Large intestine (tissue), 3 donors: ENCODE results near the gene VDAC2. TPM values are rescaled to one million over a fixed set of nuclear protein-coding genes. Genes with fewer than 3 reads are reported as not detected.
"Not testable (repeated sequence)": the region's sequence is repeated elsewhere in the genome, so short reads cannot be mapped to it uniquely, and the experiment has no call there.

Experiments used
- DNase-seq, 2 donors: peaks; one replicate each; pipeline versions ENCODE4 v3.0.0 to v3.0.0-alpha.2; 2013
- H3K27ac ChIP-seq: one replicate; pipeline ENCODE4 v1.5.1; 2013; ENCODE audit warnings: low read length
- H3K27me3 ChIP-seq: 2 replicates; pipeline ENCODE4 v1.6.1; 2013; ENCODE audit warnings: low read length; ENCODE audit not compliant: control insufficient read depth, insufficient read depth
- H3K36me3 ChIP-seq: 2 replicates; pipeline ENCODE4 v1.6.1; 2013; ENCODE audit warnings: low read length; ENCODE audit not compliant: control insufficient read depth, insufficient read depth
- H3K4me1 ChIP-seq: one replicate; pipeline ENCODE4 v1.6.1; 2013; ENCODE audit warnings: low read length; ENCODE audit not compliant: control insufficient read depth, insufficient read depth
- H3K4me3 ChIP-seq: one replicate; pipeline ENCODE4 v1.5.1; 2013; ENCODE audit warnings: low read length
- H3K9me3 ChIP-seq: one replicate; pipeline ENCODE4 v1.6.1; 2013; ENCODE audit warnings: mild to moderate bottlenecking, low read depth, low read length, moderate library complexity; ENCODE audit not compliant: control insufficient read depth
- WGBS: methylation state at CpG from one replicate; pipeline ENCODE4 v1.1.5; 2013; ENCODE audit warnings: low lambda C conversion rate; ENCODE audit not compliant: insufficient coverage; 5-methylcytosine and 5-hydroxymethylcytosine counted together
- polyA plus RNA-seq: library from polyadenylated mRNA; unstranded; fragments of 120-200 nt; gene quantifications from one replicate; pipeline ENCODE4 v1.2.1, GENCODE V29; 2013

The VDAC2 gene
- polyA plus RNA-seq, 1 donor, result 189 TPM

DNA sequence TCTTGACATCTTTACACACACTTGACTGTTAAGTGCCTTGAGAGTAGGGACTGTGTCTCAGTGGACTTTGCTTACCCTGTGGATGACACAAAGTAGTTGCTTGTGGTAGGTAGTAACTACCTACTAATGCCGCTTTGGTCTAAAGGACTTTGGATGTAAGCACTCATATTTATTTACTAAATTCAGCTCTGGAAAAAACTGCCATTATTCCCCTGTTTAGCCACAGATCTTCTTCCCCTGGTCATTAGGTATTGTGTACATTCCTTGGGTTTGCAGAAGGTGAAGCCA lies 2.8 kb upstream of the VDAC2 start:
- Histone ChIP-seq H3K27ac (peak overlapping the region; percentile 30), H3K9me3 (no peaks in the 10 kb centered on the region), H3K4me3 (no peak overlapping the region), H3K4me1 (peaks cover 22% of the 10 kb centered on the region), H3K36me3 (peaks cover 7% of the 10 kb centered on the region), H3K27me3 (no peaks in the 10 kb centered on the region)
- WGBS, result no CpG with 5 or more reads among the region's 1 CpG
- DNase-seq, result peak; percentile 50 to 73

DNA sequence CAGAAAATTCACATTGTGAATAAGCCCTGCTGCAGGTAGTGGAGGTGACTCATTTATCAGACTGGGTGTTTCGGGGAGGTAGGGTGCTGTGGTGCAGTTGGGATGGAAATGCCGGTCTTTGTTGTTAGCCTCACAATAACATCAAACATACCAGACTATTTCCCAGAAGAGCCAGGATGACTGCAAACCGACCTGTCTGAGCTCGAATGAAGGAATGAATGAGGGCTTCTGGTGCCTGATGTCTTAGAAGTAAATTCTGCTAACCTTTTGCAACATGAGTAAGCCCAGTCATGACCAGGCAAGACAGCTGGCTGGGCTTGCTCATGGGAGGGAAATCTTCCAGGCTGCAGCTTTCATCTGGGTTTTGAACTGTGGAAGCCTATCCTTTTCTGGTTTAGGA lies 2.4 kb upstream of the VDAC2 start:
- Histone ChIP-seq H3K9me3 (no peaks in the 10 kb centered on the region), H3K4me1 (peaks cover 22% of the 10 kb centered on the region), H3K27me3 (no peaks in the 10 kb centered on the region), H3K36me3 (peaks cover 10% of the 10 kb centered on the region), H3K4me3 (no peak overlapping the region), H3K27ac (peak overlapping the region; percentile 30)
- no CpG with 5 or more reads among the region's 4 CpGs for WGBS
- DNase-seq, result no peak

DNA sequence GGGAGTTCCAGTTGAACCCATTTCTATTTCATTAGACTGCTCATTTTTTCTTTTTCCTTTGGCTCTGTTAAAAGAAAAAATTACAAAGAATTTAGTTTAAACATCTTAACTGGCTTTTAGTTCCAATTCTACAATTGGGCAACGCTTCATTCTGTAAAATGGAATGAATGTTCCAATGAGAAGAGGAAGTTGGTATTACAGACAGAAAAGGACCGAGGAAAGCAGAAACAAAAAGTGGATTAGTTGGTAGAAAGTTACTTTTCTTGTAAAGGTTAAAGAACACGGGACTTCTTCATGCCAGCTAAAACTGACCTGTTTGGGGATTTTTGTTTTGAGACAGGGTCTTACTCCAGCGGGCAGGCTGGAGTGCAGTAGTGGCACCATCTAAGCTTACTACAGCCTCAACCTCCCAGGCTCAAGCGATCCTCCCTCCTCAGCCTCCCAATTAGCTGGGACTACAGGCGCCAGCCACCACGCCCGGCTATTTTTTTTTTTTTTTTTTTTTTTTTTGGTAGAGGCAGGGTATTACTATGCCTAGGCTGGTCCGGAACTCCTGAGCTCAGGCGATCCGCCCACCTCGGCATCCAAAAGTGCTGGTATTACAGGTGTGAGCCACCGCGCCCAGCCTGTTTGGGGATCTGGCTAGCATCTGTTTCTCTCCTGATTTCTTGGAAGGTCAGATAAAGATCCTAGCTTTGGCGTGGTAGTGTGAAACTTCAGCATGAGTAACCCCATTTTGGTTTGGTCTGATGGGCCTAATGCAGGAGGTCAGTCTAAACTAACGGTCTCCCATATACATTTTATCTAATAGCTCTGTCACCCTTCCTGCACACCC lies 1.3 kb upstream of the VDAC2 start:
- H3K27ac ChIP-seq, result peak overlapping the region; percentile 98
- H3K9me3 ChIP-seq, result no peaks in the 10 kb centered on the region
- 95% methylated on average over 2 of the region's 16 CpGs for WGBS
- DNase-seq, result no peak
- peaks cover 22% of the 10 kb centered on the region for H3K4me1 ChIP-seq
- H3K27me3 ChIP-seq, result no peaks in the 10 kb centered on the region
- peak overlapping the region; percentile 92 for H3K4me3 ChIP-seq
- H3K36me3 ChIP-seq, result peaks cover 19% of the 10 kb centered on the region

- Histone ChIP-seq H3K4me3 (peak overlapping the region; percentile 92), H3K9me3 (no peaks in the 10 kb centered on the region), H3K4me1 (peaks cover 22% of the 10 kb centered on the region), H3K27ac (peak overlapping the region; percentile 98), H3K27me3 (no peaks in the 10 kb centered on the region), H3K36me3 (peaks cover 25% of the 10 kb centered on the region)
- peak; percentile 75 to 83 for DNase-seq
- 0% methylated on average over 1 of the region's 19 CpGs for WGBS
These were observed 695 bp upstream of the VDAC2 start for GRCh38 chr10:75209921-75210281.

DNA sequence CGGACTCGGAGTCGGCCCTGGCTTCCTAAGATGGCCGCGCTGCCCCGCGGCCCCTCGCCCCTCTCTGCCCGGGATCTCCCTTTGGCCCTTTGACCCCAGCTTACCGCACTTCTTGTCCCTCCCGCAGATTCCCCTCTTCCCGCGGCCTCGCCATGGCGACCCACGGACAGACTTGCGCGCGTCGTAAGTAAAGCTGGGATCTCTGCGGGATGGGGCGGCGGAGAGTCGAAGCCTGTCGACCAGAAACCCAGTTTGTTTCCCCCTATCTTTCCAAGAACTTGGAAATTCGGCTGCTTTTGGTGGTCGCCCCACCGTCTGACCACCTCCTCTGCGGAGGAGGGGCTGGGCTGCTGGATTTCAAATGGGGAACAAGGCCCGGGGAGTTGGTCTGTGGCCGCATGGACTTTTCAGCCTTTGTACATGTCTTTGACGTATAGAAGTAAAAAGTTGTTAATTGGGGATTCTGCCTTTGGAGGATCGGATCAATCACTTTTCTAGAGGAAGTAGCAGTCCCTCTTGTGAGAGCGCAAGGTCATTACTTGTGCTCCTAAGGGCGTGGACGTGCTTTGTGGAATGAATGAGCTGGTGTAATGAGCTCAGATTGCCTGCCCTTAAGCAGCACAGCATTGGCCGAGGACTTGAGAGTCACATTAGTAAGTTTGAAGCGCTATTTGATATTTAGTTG lies 553 bp downstream of the VDAC2 start:
- Histone ChIP-seq H3K9me3 (no peaks in the 10 kb centered on the region), H3K4me3 (peak overlapping the region; percentile 92), H3K4me1 (peaks cover 22% of the 10 kb centered on the region), H3K36me3 (peaks cover 36% of the 10 kb centered on the region), H3K27me3 (no peaks in the 10 kb centered on the region), H3K27ac (peak overlapping the region; percentile 98)
- WGBS, result no CpG with 5 or more reads among the region's 38 CpGs
- DNase-seq, result peak; percentile 38 to 85

GRCh38 chr10:75212343-75212742 lies 1.7 kb downstream of the VDAC2 start:
- Histone ChIP-seq H3K36me3 (peaks cover 48% of the 10 kb centered on the region), H3K27ac (no peak overlapping the region), H3K9me3 (no peaks in the 10 kb centered on the region), H3K27me3 (no peaks in the 10 kb centered on the region), H3K4me3 (no peak overlapping the region), H3K4me1 (peaks cover 21% of the 10 kb centered on the region)
- no peak for DNase-seq
- WGBS, result 90% methylated on average over 2 of the region's 6 CpGs

- Histone ChIP-seq H3K4me3 (no peak overlapping the region), H3K9me3 (no peaks in the 10 kb centered on the region), H3K27ac (no peak overlapping the region), H3K27me3 (no peaks in the 10 kb centered on the region), H3K36me3 (peaks cover 86% of the 10 kb centered on the region), H3K4me1 (peaks cover 4% of the 10 kb centered on the region)
- DNase-seq, result no peak
- WGBS, result 100% methylated on average over 1 of the region's 4 CpGs
These were observed 9.7 kb downstream of the VDAC2 start for GRCh38 chr10:75220274-75220673.

DNA sequence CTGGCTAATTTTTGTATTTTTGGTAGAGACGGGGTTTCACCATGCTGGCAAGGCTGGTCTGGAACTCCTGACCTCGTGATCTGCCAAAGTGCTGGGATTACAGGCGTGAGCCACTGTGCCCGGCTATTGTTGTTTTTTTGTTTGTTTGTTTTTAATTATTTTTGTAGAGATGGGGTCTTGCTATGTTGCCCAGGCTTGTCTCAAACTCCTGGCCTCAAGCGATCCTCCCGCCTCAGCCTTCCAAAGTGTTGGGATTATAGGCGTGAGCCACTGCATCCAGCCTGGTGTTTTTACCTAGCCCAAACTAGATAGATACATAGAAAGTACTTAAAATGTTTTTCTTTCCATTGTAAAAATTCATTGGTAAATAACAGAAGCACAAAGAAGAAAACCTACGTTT lies 10.9 kb downstream of the VDAC2 start:
- H3K4me1 ChIP-seq, H3K9me3 ChIP-seq, H3K4me3 ChIP-seq, H3K27ac ChIP-seq, H3K27me3 ChIP-seq, DNase-seq: not testable (repeated sequence)
- WGBS, result 90% methylated on average over 2 of the region's 8 CpGs
- peaks cover 78% of the 10 kb centered on the region for H3K36me3 ChIP-seq

DNA sequence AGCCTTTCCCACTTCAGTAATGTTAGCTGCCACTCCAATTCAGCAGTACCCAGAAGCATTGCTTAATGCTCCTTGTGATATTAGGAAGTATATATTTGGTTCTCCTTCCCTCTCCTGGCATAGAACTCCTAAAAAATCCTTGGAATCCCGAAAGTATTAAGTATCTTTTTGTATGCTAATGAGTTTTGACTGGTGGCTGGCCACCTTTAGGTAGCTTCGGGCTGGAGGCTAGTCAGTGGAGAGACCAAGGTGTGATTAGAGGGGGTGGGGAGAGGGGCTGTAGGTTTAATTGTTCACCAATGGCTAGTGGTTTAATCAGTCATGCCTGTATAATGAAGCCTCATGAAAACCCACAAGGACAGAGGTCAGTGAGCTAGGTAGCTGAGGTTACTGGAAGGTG lies 12.9 kb downstream of the VDAC2 start:
- DNase-seq, result no peak
- H3K27me3 ChIP-seq, result no peaks in the 10 kb centered on the region
- peaks cover 14% of the 10 kb centered on the region for H3K4me1 ChIP-seq
- no peak overlapping the region for H3K27ac ChIP-seq
- no peaks in the 10 kb centered on the region for H3K9me3 ChIP-seq
- WGBS, result no CpG with 5 or more reads among the region's 2 CpGs
- no peak overlapping the region for H3K4me3 ChIP-seq
- peaks cover 70% of the 10 kb centered on the region for H3K36me3 ChIP-seq

DNA sequence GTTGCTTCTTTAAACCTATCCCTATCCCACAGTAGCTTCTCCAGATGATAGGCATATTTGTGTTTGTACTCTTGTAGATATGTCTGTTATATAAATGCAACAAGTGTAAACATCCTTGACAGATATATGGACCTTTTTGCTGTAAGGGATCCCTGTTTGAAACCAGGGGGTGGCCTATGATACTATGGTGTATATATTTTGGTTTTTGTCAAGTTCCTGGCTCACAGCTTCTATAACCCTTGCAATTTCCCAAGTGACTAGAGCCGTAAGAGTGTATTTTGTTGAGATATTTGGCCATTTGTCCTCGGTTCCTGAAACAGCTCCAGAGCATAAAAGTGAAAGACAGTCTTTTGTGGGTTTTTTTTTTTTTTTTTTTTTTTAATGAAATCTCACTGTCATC lies 15.5 kb downstream of the VDAC2 start:
- no CpG with 5 or more reads among the region's 2 CpGs for WGBS

GRCh38 chr10:75226656-75227055 lies 16.1 kb downstream of the VDAC2 start:
- Histone ChIP-seq H3K36me3 (peaks cover 58% of the 10 kb centered on the region), H3K27me3 (no peaks in the 10 kb centered on the region), H3K9me3 (no peaks in the 10 kb centered on the region), H3K4me3 (no peak overlapping the region), H3K27ac (no peak overlapping the region), H3K4me1 (peaks cover 14% of the 10 kb centered on the region)
- WGBS, result no CpG with 5 or more reads among the region's 5 CpGs
- DNase-seq, result no peak

More for the DNA sequence above, 15.5 kb downstream of the VDAC2 start:
- Histone ChIP-seq H3K27ac (no peak overlapping the region), H3K4me1 (peaks cover 14% of the 10 kb centered on the region), H3K36me3 (peaks cover 57% of the 10 kb centered on the region), H3K27me3 (no peaks in the 10 kb centered on the region), H3K9me3 (no peaks in the 10 kb centered on the region), H3K4me3 (no peak overlapping the region)
- no peak for DNase-seq
